NT2/D1 (cell line): ENCODE data around the gene DLX1.
A peak's percentile ranks its signal among the peaks of the same experiment; 100 is the strongest.

Source experiments
- DNase-seq: peaks from one replicate; pipeline ENCODE4 v3.0.0-alpha.2; 2011; ENCODE audit warnings: low read depth, low spot score
- H3K27me3 ChIP-seq: 2 replicates; pipeline ENCODE4 v1.6.0; 2011; ENCODE audit warnings: mild to moderate bottlenecking; ENCODE audit not compliant: insufficient read length, insufficient read depth
- H3K36me3 ChIP-seq: 2 replicates; pipeline ENCODE4 v1.6.1; 2011; ENCODE audit warnings: mild to moderate bottlenecking, low read length, mixed read lengths; ENCODE audit not compliant: insufficient read depth, insufficient read length
- H3K4me1 ChIP-seq: 2 replicates; pipeline ENCODE4 v1.5.1; 2011; ENCODE audit not compliant: insufficient read depth, insufficient read length
- H3K4me3 ChIP-seq: 2 replicates; pipeline ENCODE4 v1.5.1; 2011; ENCODE audit warnings: low read depth; ENCODE audit not compliant: insufficient read length
- H3K9ac ChIP-seq: 2 replicates; pipeline ENCODE4 v1.6.0; 2011; ENCODE audit warnings: low read depth; ENCODE audit not compliant: insufficient read length
- H3K9me3 ChIP-seq: 2 replicates; pipeline ENCODE4 v1.5.1; 2011; ENCODE audit warnings: mild to moderate bottlenecking, low read length; ENCODE audit not compliant: insufficient read depth
- SUZ12 ChIP-seq: IDR thresholded peaks from 2 replicates; pipeline ENCODE4 v1.6.1; 2011; ENCODE audit not compliant: insufficient read length, insufficient read depth; ENCODE audit errors: extremely low read depth
- YY1 ChIP-seq: IDR thresholded peaks from 2 replicates; pipeline ENCODE4 v1.6.1; 2011; ENCODE audit not compliant: insufficient read length, insufficient read depth
- ZNF274 ChIP-seq: IDR thresholded peaks from 2 replicates; pipeline ENCODE4 v1.6.1; 2011; ENCODE audit warnings: mild to moderate bottlenecking, low read depth, low read length

DLX1 gene

GRCh38 chr2:172080641-172081220 lies 4.6 kb upstream of the DLX1 start:
- Histone ChIP-seq H3K4me1 (peaks cover 14% of the 10 kb centered on the region), H3K36me3 (no peaks in the 10 kb centered on the region), H3K27me3 (peaks cover 64% of the 10 kb centered on the region), H3K4me3 (no peak overlapping the region), H3K9ac (no peak overlapping the region), H3K9me3 (no peaks in the 10 kb centered on the region)
- TF ChIP-seq SUZ12 (no peak), ZNF274 (no peak), YY1 (no peak)
- no peak for DNase-seq

- H3K4me1 ChIP-seq: peaks cover 19% of the 10 kb centered on the region
- H3K27me3 ChIP-seq: peaks cover 70% of the 10 kb centered on the region
- H3K4me3 ChIP-seq: no peak overlapping the region
- no peaks in the 10 kb centered on the region for H3K36me3 ChIP-seq
- peak; percentile 62 for TF ChIP-seq SUZ12
- TF ChIP-seq ZNF274: no peak
- TF ChIP-seq YY1: no peak
- DNase-seq: no peak
- H3K9ac ChIP-seq: no peak overlapping the region
- H3K9me3 ChIP-seq: no peaks in the 10 kb centered on the region
Observed at GRCh38 chr2:172081221-172082022, 3.9 kb upstream of the DLX1 start.

GRCh38 chr2:172082105-172082943 lies 3.0 kb upstream of the DLX1 start:
- no peak for DNase-seq
- peaks cover 25% of the 10 kb centered on the region for H3K4me1 ChIP-seq

GRCh38 chr2:172082944-172083627 lies 2.2 kb upstream of the DLX1 start:
- TF ChIP-seq YY1 (no peak), SUZ12 (peak; percentile 93)
- DNase-seq: no peak
- Histone ChIP-seq H3K9me3 (no peaks in the 10 kb centered on the region), H3K4me1 (peaks cover 32% of the 10 kb centered on the region), H3K4me3 (no peak overlapping the region), H3K36me3 (no peaks in the 10 kb centered on the region), H3K9ac (no peak overlapping the region), H3K27me3 (peaks cover 84% of the 10 kb centered on the region)

More at GRCh38 chr2:172082105-172082943, 3.0 kb upstream of the DLX1 start:
- H3K9ac ChIP-seq: no peak overlapping the region
- no peaks in the 10 kb centered on the region for H3K36me3 ChIP-seq
- no peaks in the 10 kb centered on the region for H3K9me3 ChIP-seq
- TF ChIP-seq YY1 (no peak), SUZ12 (no peak)
- no peak overlapping the region for H3K4me3 ChIP-seq
- H3K27me3 ChIP-seq: peaks cover 77% of the 10 kb centered on the region

- Histone ChIP-seq H3K4me1 (peaks cover 33% of the 10 kb centered on the region), H3K36me3 (no peaks in the 10 kb centered on the region), H3K27me3 (peaks cover 92% of the 10 kb centered on the region), H3K9ac (no peak overlapping the region), H3K9me3 (no peaks in the 10 kb centered on the region), H3K4me3 (peak overlapping the region; percentile 49)
- TF ChIP-seq ZNF274 (no peak), SUZ12 (peak; percentile 29)
- DNase-seq: no peak
Observed at GRCh38 chr2:172083628-172084394, 1.5 kb upstream of the DLX1 start.

GRCh38 chr2:172084395-172084644 lies 987 bp upstream of the DLX1 start:
- no peaks in the 10 kb centered on the region for H3K36me3 ChIP-seq
- TF ChIP-seq SUZ12 (no peak), YY1 (no peak), ZNF274 (no peak)
- H3K4me3 ChIP-seq: peak overlapping the region; percentile 49
- no peak for DNase-seq
- peak overlapping the region; percentile 72 for H3K9ac ChIP-seq
- peaks cover 97% of the 10 kb centered on the region for H3K27me3 ChIP-seq
- H3K9me3 ChIP-seq: no peaks in the 10 kb centered on the region
- peaks cover 33% of the 10 kb centered on the region for H3K4me1 ChIP-seq
